Neural cell (in vitro differentiated cells): Measurements from ENCODE around the gene LARGE1. TPM values are rescaled to one million over a fixed set of nuclear protein-coding genes. Genes with fewer than 3 reads are reported as not detected.
"Not testable (repeated sequence)": the region's sequence is repeated elsewhere in the genome, so short reads cannot be mapped to it uniquely, and the experiment has no call there.

Experiments used
- H2AFZ ChIP-seq: fragments of 200-600, 300-800 bp; sonication (generic), shearing (Covaris generic); 2 replicates; pipeline ENCODE4 v1.6.0; 2014; ENCODE audit warnings: low read depth, mild to moderate bottlenecking, antibody characterized with exemption, low read length, moderate library complexity
- H3F3A ChIP-seq: fragments of 200-600 bp; shearing (Covaris generic); 2 replicates; pipeline ENCODE4 v1.6.1; 2016; ENCODE audit warnings: mild to moderate bottlenecking, moderate library complexity, mixed read lengths, antibody characterized with exemption, low read length; ENCODE audit not compliant: insufficient read depth, poor library complexity, severe bottlenecking
- H3K27ac ChIP-seq: fragments of 200-600, 300-800 bp; sonication (generic), shearing (Covaris generic); 2 replicates; pipeline ENCODE4 v1.5.1; 2014; ENCODE audit warnings: mild to moderate bottlenecking, low read length, moderate library complexity
- H3K27me3 ChIP-seq: fragments of 300-800, 200-600 bp; sonication (generic), shearing (Covaris generic); 2 replicates; pipeline ENCODE4 v1.6.0; 2014; ENCODE audit warnings: mild to moderate bottlenecking, low read depth, low read length, moderate library complexity; ENCODE audit not compliant: insufficient read depth
- H3K36me3 ChIP-seq: fragments of 300-800, 200-600 bp; sonication (generic), shearing (Covaris generic); 2 replicates; pipeline ENCODE4 v1.5.1; 2014; ENCODE audit warnings: mild to moderate bottlenecking, antibody characterized with exemption, low read length, moderate library complexity; ENCODE audit not compliant: insufficient read depth
- H3K4me2 ChIP-seq: fragments of 300-800, 200-600 bp; sonication (generic), shearing (Covaris generic); 2 replicates; pipeline ENCODE4 v1.6.0; 2014; ENCODE audit warnings: mild to moderate bottlenecking, low read length
- H3K4me3 ChIP-seq: fragments of 300-800, 200-600 bp; sonication (generic), shearing (Covaris generic); 2 replicates; pipeline ENCODE4 v1.5.1; 2014; ENCODE audit warnings: mild to moderate bottlenecking, low read length, moderate library complexity
- H3K79me2 ChIP-seq: fragments of 200-600 bp; shearing (Covaris generic); replicated peaks from 2 replicates; pipeline ENCODE4 v1.6.0; 2014; ENCODE audit warnings: mild to moderate bottlenecking, low read length, moderate library complexity; ENCODE audit not compliant: insufficient read depth
- H3K9ac ChIP-seq: fragments of 300-800, 200-600 bp; sonication (generic), shearing (Covaris generic); 2 replicates; pipeline ENCODE4 v1.6.1; 2016; ENCODE audit warnings: mild to moderate bottlenecking, low read length, mixed read lengths
- H3K9me2 ChIP-seq: fragments of 200-600 bp; shearing (Covaris generic); 2 replicates; pipeline ENCODE4 v1.6.1; 2016; ENCODE audit warnings: mild to moderate bottlenecking, low read length, mixed read lengths; ENCODE audit not compliant: insufficient read depth
- H3K9me3 ChIP-seq: fragments of 200-600, 300-800 bp; sonication (generic), shearing (Covaris generic); 2 replicates; pipeline ENCODE4 v1.6.1; 2016; ENCODE audit warnings: mild to moderate bottlenecking, mixed run types, low read length, moderate library complexity, mixed read lengths
- H4K20me1 ChIP-seq: fragments of 200-600 bp; shearing (Covaris generic); 2 replicates; pipeline ENCODE4 v1.6.1; 2016; ENCODE audit warnings: mild to moderate bottlenecking, mixed run types; ENCODE audit not compliant: insufficient read depth
- CTCF ChIP-seq: fragments of 450-650 bp; IDR thresholded peaks from 2 replicates; pipeline ENCODE4 v1.5.1; 2014; ENCODE audit warnings: antibody characterized with exemption, mild to moderate bottlenecking, moderate library complexity; ENCODE audit not compliant: poor library complexity, severe bottlenecking
- EP300 ChIP-seq: fragments of 450-650 bp; conservative IDR thresholded peaks from 2 replicates; pipeline ENCODE4 v1.6.1; 2014; ENCODE audit warnings: antibody characterized with exemption, mild to moderate bottlenecking, moderate library complexity; ENCODE audit not compliant: poor library complexity, severe bottlenecking
- EZH2 ChIP-seq: fragments of 200-600, 300-800 bp; shearing (Covaris generic), sonication (generic); IDR thresholded peaks from 2 replicates; pipeline ENCODE4 v1.6.1; 2014; ENCODE audit warnings: antibody characterized with exemption, low read length, borderline replicate concordance, mild to moderate bottlenecking; ENCODE audit not compliant: insufficient read depth, poor library complexity, severe bottlenecking
- MXI1 ChIP-seq: fragments of 450-650 bp; conservative IDR thresholded peaks from 2 replicates; pipeline ENCODE4 v1.6.1; 2014; ENCODE audit warnings: antibody characterized with exemption, mild to moderate bottlenecking; ENCODE audit not compliant: poor library complexity, severe bottlenecking
- POLR2AphosphoS5 ChIP-seq: IDR thresholded peaks from 2 replicates; pipeline ENCODE4 v1.6.1; 2012
- RAD21 ChIP-seq: fragments of 450-650 bp; conservative IDR thresholded peaks from 2 replicates; pipeline ENCODE4 v1.6.1; 2014; ENCODE audit warnings: antibody characterized with exemption, mild to moderate bottlenecking, moderate library complexity
- REST ChIP-seq: IDR thresholded peaks from 2 replicates; pipeline ENCODE4 v1.6.1; 2012; ENCODE audit warnings: borderline replicate concordance
- SMC3 ChIP-seq: fragments of 450-650 bp; conservative IDR thresholded peaks from 2 replicates; pipeline ENCODE4 v1.6.1; 2014; ENCODE audit warnings: antibody characterized with exemption, mild to moderate bottlenecking, moderate library complexity; ENCODE audit not compliant: poor library complexity
- TAF1 ChIP-seq: IDR thresholded peaks from 2 replicates; pipeline ENCODE4 v1.6.1; 2012; ENCODE audit warnings: low read depth
- polyA plus RNA-seq: library from polyadenylated mRNA; depleted of rRNA; stranded (reverse); fragments of >200 nt; gene quantifications from 2 replicates; pipeline ENCODE4 v1.2.3, GENCODE V29; 2014

Gene LARGE1
- polyA plus RNA-seq, 1 donor from 2014 or later = 27.5 TPM

GRCh38 chr22:33464698-33465097 lies 455.6 kb downstream of the LARGE1 start:
- Histone ChIP-seq H3F3A (no peaks in the 10 kb centered on the region), H3K27me3 (no peaks in the 10 kb centered on the region), H3K9ac (no peak overlapping the region), H3K79me2 (no peaks in the 10 kb centered on the region), H4K20me1 (no peaks in the 10 kb centered on the region), H3K9me2 (no peaks in the 10 kb centered on the region), H2AFZ (no peak overlapping the region), H3K27ac (no peak overlapping the region), H3K36me3 (no peaks in the 10 kb centered on the region), H3K9me3 (no peaks in the 10 kb centered on the region), H3K4me2 (no peak overlapping the region), H3K4me3 (no peak overlapping the region)
- TF ChIP-seq EP300 = no peak
- TF ChIP-seq POLR2AphosphoS5 = no peak
- no peak for TF ChIP-seq REST
- TF ChIP-seq CTCF = no peak
- TF ChIP-seq SMC3 = no peak
- no peak for TF ChIP-seq RAD21
- no peak for TF ChIP-seq EZH2
- TF ChIP-seq TAF1 = no peak
- TF ChIP-seq MXI1 = no peak

GRCh38 chr22:33461698-33462434 lies 458.4 kb downstream of the LARGE1 start:
- Histone ChIP-seq H3K9me2 (no peaks in the 10 kb centered on the region), H3K4me2 (no peak overlapping the region)
- no peak for TF ChIP-seq MXI1

GRCh38 chr22:33461245-33461644 lies 459.0 kb downstream of the LARGE1 start:
- not testable (repeated sequence) for H3K4me2 ChIP-seq, H3K27ac ChIP-seq, H3F3A ChIP-seq, H3K9ac ChIP-seq, H3K27me3 ChIP-seq, H3K79me2 ChIP-seq, H3K36me3 ChIP-seq, H2AFZ ChIP-seq, H3K9me2 ChIP-seq, H4K20me1 ChIP-seq, H3K9me3 ChIP-seq, H3K4me3 ChIP-seq

More at GRCh38 chr22:33461698-33462434, 458.4 kb downstream of the LARGE1 start:
- no peaks in the 10 kb centered on the region for H4K20me1 ChIP-seq
- no peaks in the 10 kb centered on the region for H3K9me3 ChIP-seq
- no peak overlapping the region for H3K27ac ChIP-seq
- H3K9ac ChIP-seq = no peak overlapping the region
- no peaks in the 10 kb centered on the region for H3K79me2 ChIP-seq
- no peaks in the 10 kb centered on the region for H3K27me3 ChIP-seq
- no peak overlapping the region for H2AFZ ChIP-seq
- H3K4me3 ChIP-seq = no peak overlapping the region
- no peaks in the 10 kb centered on the region for H3F3A ChIP-seq
- no peaks in the 10 kb centered on the region for H3K36me3 ChIP-seq
